GM18951 (cell line): Measurements from ENCODE around the gene NEDD4L.

Experiments
- POLR2A ChIP-seq: IDR thresholded peaks from 4 replicates; pipeline ENCODE4 v1.6.1; 2011; ENCODE audit warnings: mild to moderate bottlenecking; ENCODE audit not compliant: insufficient read length, insufficient read depth; ENCODE audit errors: extremely low read depth
- in situ Hi-C: fragments of 300-500 bp; cut with MboI; formaldehyde crosslinking; loops from one replicate; pipeline ENCODE4 v1.12.0; 2022; ENCODE audit warnings: low sequenced_read_pairs, mixed read lengths, inconsistent platforms; ENCODE audit not compliant: unreplicated experiment

Gene NEDD4L

DNA sequence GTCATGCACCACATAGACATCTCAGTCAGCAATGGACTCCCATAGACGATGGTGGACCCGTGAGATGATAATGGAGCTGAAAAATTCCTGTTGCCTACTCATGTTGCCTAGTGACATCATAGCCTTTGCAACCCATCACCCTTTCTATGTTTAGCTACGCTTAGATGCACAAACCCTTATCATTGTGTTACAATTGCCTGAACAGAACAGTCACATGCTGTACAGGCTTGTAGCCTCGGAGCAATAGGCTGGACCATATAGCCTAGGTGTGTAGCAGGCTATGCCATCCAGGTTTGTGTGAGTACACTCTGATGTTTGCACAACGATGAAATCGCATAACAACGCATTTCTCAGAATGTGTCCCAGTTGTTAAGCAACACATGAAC, 363.2 kb downstream of the NEDD4L start:
- no peak for TF ChIP-seq POLR2A
- in situ Hi-C loops = no loop called here

DNA sequence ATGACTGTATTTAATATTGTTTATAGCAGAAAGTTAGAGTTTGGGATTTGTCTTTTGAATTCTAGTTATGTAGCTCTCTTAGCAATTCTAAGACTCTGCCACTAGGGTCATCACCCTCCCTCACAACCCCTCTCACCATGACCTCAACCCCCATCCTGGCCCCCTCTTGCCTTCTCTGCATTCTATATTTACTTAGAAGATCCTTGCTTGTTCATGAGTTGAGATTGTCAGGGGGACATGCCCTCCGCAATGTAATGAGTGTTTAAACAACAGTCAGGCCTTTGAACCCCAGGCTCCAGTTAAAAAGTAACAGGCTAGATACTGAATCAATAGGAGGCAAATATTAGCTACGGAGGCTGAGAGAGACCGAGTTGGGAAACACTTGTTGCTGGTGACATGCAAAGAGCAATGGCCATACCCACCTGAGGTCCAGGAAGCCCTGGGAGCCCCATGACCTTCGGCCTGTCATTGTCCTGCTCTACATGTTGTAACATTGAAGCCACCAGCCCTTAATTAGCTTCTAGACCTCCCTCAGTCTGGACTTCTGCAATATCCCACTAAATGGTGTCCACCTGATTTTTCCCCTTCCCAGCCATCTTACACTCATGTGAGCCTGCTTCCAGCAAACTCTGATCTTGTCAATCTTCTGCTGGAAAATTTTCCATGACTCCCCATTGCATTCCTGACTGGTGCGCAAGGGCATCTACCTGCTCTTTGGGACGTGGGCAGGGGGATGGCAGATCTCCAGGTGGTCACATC, 363.8 kb downstream of the NEDD4L start:
- no peak for TF ChIP-seq POLR2A
- in situ Hi-C loops = no loop called here

DNA sequence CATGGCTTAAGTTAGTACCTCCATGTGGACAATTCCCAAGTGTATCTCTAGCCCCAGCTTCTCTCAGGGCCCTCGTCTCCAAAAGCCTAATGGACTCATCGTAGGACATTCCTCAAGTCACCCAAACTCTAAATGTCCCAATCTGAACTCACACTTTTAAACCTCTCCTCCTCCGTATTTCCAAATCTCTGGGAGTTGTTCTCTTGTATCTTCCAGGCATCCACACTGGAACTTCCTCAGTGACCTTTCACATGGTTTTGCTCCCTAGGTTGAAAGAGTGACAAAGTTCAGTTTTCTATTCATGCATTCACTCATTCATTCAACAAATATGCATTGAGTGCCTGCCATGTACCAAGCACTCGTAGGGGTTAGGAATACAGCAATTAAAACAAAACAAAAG, 364.6 kb downstream of the NEDD4L start:
- in situ Hi-C loops = no loop called here
- TF ChIP-seq POLR2A = no peak

DNA sequence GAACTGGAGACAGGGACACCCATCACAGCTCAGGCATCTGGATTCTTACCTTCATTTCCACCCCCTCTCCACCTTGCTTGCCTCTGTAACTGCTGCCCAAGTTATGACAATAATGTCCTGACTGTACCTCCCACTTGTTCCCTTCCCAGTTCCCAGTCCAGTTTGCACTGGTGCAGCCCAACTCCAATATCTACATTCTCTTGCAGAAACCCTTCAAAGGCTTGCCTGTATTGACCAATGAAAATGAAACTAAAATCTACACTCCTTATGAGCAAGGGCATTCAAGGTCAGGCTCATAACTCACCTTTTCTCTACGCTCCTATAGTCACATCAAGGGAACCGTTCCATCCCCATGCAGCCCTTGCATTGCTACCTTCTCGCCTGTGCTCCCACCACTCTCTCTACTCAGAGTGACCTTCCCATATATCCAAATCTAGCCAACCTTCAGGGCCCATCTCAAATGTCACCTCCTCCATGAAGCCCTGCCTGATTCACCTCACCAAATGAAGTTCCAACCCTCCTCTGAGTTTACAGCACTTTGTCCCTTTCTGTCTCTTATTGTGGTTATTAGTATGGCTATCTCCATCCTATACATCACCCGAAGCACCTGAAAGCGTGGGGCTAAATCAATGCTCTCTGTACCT, 365.9 kb downstream of the NEDD4L start:
- in situ Hi-C loops = no loop called here
- no peak for TF ChIP-seq POLR2A

DNA sequence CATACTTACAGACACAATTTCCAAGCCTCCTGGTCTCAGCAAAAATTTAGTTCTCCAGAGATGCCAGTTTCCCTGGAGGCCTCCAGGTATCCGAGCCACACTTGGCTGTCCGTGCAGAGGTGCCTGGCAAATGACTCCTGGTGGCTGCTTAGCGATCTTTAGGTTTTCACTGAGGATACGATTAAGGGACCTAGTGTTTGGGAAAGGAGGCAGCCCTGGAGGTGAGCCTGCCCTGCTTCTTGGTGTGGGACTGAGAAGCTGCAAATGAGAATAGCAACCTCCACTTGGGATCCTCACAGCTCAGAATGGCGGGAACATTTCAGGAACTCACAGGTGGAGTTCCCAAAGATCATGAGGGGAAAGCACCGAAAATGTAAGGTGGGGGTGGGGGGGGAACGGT, 367.3 kb downstream of the NEDD4L start:
- in situ Hi-C loops = no loop called here

DNA sequence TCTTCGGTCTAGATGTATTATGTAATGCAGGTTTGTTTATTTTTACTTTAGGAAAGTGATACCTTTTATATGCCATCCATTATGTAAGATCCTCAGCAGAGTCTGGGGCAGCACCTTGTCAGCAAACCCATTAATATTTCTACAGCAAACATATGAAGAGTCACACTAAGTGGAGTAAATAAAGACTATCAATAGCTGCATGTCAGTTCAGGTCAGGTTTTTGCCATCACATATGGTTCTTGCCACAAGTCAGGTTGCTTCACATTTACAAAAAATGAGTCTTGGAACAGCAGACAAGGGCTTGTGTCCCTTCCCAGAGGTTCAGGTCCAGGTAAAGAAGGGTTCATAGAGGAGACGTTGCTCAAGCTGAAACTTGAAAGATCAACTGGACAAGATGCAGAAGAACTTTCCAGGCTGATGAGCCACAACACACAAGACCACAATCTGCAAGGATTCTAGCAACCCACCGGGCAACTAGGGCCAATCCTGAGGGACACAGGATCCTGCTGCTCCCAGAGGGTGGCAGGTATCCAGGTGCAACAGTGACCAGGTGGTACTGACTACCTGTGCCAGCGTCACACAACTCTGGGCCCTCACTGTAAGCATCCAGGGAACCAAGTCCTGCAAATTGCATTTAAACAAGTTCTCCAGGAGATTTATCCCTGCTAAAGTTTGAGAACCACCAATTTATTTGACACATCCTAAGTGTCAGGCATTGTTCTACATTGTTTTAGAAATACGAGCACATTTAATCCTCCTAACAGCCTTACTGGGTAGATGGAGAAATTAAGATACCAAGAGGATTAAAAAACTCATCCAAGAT, 369.0 kb downstream of the NEDD4L start:
- no peak for TF ChIP-seq POLR2A
- in situ Hi-C loops = no loop called here

More for the DNA sequence above, 367.3 kb downstream of the NEDD4L start:
- no peak for TF ChIP-seq POLR2A

DNA sequence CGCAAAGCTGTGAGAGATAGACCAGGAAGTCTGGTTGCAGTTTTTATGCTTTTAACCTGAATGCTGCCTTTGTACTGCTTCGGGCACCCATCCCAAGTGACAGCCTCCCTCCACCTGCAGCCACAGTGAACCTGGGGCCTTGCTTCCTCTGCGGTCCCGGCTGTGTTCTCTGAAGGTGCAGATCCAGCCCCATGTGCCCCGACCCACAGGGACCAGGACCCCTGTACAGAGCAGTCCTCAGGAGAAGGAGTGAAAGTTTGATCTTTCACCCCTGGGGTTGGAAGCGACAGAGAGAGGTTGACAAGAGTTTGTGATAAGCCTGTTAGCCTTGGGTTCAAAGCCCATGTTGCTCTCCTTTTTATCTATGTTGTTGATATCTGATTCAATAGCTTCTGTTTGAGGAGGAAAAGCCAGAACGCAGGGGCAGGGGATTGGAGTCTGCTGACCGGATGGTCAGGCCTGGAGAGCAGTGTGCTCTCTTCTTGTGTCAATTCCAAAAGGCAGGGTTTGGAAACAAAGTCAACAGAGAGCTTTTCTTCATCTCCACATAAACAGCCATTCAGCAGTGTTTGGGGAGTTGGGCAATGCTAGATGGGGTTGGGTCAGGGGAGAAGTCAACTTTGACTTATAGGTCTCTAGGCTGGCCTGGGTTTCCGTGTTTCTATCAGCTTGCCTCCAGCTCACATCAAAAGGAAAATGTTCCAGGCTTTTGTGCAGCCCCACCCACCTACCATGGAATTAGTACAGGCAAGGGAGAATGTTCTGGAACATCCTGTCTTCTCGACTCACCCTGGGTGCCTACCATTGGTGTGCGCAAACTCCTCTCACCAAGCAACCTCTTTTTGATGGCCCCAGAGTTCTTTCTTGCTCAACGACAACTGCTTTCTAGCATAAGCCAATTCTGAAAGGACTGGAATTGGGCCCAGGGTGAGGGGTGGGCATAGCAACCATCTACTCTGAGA, 369.9 kb downstream of the NEDD4L start:
- no peak for TF ChIP-seq POLR2A
- in situ Hi-C loops = no loop called here

DNA sequence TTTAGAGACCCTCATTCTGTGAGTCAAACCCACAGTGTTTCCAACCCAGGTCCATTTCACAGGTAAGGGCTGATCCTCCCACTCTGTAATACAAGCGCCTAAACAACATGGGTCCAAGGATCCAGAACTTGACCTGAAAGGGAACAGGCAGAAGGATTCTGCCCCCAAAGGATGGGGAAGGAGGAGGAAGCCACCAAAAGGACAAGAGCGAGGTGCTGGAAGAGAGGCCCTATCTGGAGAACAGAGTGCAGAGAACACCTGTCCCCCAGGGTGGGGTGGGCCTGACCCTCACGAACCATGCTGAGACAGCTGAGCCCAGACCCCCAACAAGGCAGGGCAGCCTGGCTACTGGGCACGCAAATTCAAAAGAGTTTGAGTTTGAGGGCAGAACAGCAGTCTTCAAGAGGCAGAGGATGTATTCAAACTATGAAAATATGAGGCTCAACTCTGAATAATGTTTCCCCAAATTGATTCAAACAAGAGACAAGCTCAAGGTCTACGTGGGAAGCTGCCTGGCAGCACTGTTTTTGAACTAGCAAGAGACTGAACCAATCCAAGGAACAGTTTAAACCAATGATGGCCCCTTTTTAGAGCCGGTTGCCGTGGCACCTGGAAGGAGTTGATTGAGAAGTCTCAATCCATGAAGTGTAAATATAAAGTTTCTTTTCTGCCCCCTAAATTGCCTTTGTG, 372.1 kb downstream of the NEDD4L start:
- TF ChIP-seq POLR2A = no peak
- in situ Hi-C loops = no loop called here

DNA sequence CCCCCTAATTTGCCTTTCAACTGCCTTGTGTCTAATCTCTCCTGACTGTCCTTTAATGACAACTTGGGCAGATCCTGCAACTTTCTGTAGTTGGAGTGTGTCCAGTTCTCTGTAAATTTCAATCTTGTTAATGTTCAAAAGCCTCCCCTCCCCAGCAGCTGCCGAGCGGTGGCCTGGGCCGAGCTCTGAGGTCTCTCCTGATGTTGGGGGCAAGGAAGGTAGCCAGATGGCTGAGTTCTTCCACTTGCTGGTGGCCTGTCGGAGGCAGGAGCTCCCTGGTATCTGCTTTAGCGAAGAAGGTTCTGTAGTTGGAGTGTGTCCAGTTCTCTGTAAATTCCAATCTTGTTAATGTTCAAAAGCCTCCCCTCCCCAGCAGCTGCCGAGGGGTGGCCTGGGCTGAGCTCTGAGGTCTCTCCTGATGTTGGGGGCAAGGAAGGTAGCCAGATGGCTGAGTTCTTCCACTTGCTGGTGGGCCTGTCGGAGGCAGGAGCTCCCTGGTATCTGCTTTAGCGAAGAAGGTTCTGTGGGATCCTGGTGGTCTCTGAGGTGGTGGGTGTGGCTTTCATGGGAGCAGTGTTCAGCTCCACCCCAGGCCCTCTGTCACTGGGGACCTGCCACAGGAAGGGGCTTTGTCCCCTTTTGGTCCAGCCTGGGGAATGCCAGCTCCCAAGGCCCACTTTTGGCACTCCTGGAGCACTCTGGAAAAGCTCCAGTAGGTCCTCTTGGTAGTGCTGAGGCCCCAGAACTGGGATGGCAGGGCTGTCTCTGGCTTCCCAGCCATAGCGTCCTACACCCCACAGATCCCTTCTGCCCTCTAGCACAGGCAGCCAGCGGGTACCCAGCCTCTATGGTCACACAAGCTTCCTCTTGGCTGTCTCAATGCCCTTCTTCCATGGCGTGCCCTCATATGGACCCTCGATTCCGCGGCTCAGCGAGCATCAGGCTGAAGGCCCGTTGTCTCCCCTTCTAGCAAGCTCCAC, 373.0 kb downstream of the NEDD4L start:
- no peak for TF ChIP-seq POLR2A
- in situ Hi-C loops = no loop called here

DNA sequence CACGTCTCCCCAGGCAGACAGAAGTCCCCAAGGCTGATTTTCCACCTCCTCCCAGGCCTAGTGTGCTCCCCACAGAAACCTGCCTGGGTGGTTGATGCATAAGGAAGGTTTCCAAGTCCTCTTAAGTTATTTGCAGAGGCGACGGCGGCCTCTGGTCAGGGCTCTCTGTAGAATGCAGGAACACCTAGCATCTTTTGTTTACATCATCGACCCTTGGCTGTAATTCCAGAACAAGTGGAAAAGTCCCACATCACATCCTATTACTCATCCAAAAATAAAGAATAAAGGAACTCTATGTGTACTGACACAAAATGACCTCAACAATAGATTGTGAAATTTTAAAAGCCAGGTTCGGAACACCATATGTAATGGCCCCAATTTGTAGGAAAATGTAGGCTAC, 373.7 kb downstream of the NEDD4L start:
- TF ChIP-seq POLR2A = no peak
- in situ Hi-C loops = no loop called here

DNA sequence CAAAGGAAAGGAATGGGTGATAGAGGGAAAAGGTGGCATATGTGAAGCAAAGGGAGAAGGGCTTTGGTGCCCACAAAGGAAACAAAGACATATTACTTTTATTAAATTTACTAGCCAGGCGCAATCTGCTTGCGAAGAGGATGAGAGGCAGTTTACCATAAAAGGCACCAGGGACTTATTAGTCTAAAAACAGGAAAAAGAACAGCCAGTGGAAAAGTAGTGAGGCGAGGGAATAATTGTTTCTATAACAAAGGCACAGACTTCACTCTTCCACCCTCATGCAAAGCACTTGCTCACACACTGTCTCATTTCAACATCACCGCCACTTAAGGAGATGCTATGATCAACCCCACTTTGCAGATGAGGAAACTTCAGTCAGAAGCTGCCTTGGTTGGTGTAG, 374.3 kb downstream of the NEDD4L start:
- in situ Hi-C loops = no loop called here
- TF ChIP-seq POLR2A = no peak

DNA sequence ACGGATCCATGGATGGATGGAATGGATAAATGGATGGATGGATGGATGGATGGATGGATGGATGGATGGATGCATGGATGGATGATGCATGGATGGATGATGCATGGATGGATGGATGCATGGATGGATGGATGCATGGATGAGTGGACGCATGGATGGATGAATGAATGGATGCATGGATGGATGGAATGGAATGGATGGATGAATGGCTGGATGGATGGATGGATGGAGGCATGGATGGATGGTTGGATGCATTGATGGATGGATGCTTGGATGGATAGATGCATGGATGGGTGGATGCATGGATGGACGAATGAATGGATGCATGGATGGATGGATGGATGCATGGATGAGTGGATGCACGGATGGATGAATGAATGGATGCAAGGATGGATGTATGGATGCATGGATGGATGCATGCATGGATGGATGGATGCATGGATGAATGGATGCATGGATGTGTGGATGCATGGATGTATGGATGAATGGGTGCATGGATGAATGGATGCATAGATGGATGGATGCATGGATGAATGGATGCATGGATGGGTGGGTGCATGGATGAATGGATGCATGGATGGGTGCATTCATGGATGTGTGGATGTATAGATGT, 375.7 kb downstream of the NEDD4L start:
- in situ Hi-C loops = no loop called here
- no peak for TF ChIP-seq POLR2A
